HEK293 (cell line): ENCODE data around the gene HDAC10.

Experiments
- GFI1B ChIP-seq: fragments of 450-650 bp; formaldehyde crosslinking; IDR thresholded peaks from 2 replicates; pipeline ENCODE4 v1.5.1; 2016; ENCODE audit warnings: missing biosample characterization, missing genetic modification characterization
- IKZF3 ChIP-seq: fragments of 450-650 bp; IDR thresholded peaks from 2 replicates; pipeline ENCODE4 v1.5.0; 2018; ENCODE audit warnings: missing biosample characterization, mild to moderate bottlenecking, missing genetic modification characterization, moderate library complexity
- KLF10 ChIP-seq: fragments of 450-650 bp; IDR thresholded peaks from 2 replicates; pipeline ENCODE4 v1.5.1; 2018; ENCODE audit warnings: missing biosample characterization, mild to moderate bottlenecking, missing genetic modification characterization
- MZF1 ChIP-seq: fragments of 450-650 bp; formaldehyde crosslinking; IDR thresholded peaks from 2 replicates; pipeline ENCODE4 v1.5.1; 2017; ENCODE audit warnings: missing biosample characterization, missing genetic modification characterization, borderline replicate concordance
- OVOL3 ChIP-seq: fragments of 450-650 bp; formaldehyde crosslinking; IDR thresholded peaks from 2 replicates; pipeline ENCODE4 v1.5.1; 2016; ENCODE audit warnings: missing biosample characterization, missing genetic modification characterization
- PRDM10 ChIP-seq: fragments of 450-650 bp; formaldehyde crosslinking; IDR thresholded peaks from 2 replicates; pipeline ENCODE4 v1.5.1; 2016; ENCODE audit warnings: missing biosample characterization, missing genetic modification characterization
- RBAK ChIP-seq: fragments of 450-650 bp; formaldehyde crosslinking; IDR thresholded peaks from 2 replicates; pipeline ENCODE4 v1.5.1; 2016; ENCODE audit warnings: missing biosample characterization, missing genetic modification characterization
- SP3 ChIP-seq: fragments of 450-650 bp; formaldehyde crosslinking; IDR thresholded peaks from 2 replicates; pipeline ENCODE4 v1.5.1; 2016; ENCODE audit warnings: missing biosample characterization, missing genetic modification characterization
- ZBTB26 ChIP-seq: fragments of 450-650 bp; formaldehyde crosslinking; optimal IDR thresholded peaks from 2 replicates; pipeline ENCODE3; 2016; ENCODE audit warnings: missing biosample characterization, mild to moderate bottlenecking, missing genetic modification characterization
- ZBTB7A ChIP-seq: fragments of 450-650 bp; formaldehyde crosslinking; IDR thresholded peaks from 2 replicates; pipeline ENCODE4 v1.5.1; 2016; ENCODE audit warnings: low read depth, missing biosample characterization, missing genetic modification characterization
- ZBTB8A ChIP-seq: fragments of 450-650 bp; formaldehyde crosslinking; IDR thresholded peaks from 2 replicates; pipeline ENCODE4 v1.5.1; 2016; ENCODE audit warnings: missing biosample characterization, missing genetic modification characterization
- ZEB2 ChIP-seq: fragments of 450-650 bp; formaldehyde crosslinking; IDR thresholded peaks from 2 replicates; pipeline ENCODE4 v1.5.1; 2016; ENCODE audit warnings: missing biosample characterization, missing genetic modification characterization
- ZFHX2 ChIP-seq: fragments of 450-650 bp; formaldehyde crosslinking; conservative IDR thresholded peaks from 2 replicates; pipeline ENCODE4 v1.5.1; 2016; ENCODE audit warnings: missing biosample characterization, missing genetic modification characterization
- ZNF155 ChIP-seq: fragments of 450-650 bp; formaldehyde crosslinking; IDR thresholded peaks from 2 replicates; pipeline ENCODE4 v1.5.1; 2016; ENCODE audit warnings: missing biosample characterization, missing genetic modification characterization
- ZNF202 ChIP-seq: fragments of 450-650 bp; formaldehyde crosslinking; IDR thresholded peaks from 2 replicates; pipeline ENCODE4 v1.5.1; 2016; ENCODE audit warnings: missing biosample characterization, missing genetic modification characterization, borderline replicate concordance
- ZNF324 ChIP-seq: fragments of 450-650 bp; formaldehyde crosslinking; IDR thresholded peaks from 2 replicates; pipeline ENCODE4 v1.5.1; 2016; ENCODE audit warnings: missing biosample characterization, missing genetic modification characterization
- ZNF341 ChIP-seq: fragments of 450-650 bp; formaldehyde crosslinking; IDR thresholded peaks from 2 replicates; pipeline ENCODE4; 2016; ENCODE audit warnings: low read depth, missing biosample characterization, missing genetic modification characterization
- ZNF391 ChIP-seq: fragments of 450-650 bp; formaldehyde crosslinking; IDR thresholded peaks from 2 replicates; pipeline ENCODE4 v1.5.1; 2016; ENCODE audit warnings: low read depth, missing biosample characterization, missing genetic modification characterization, borderline replicate concordance
- ZNF398 ChIP-seq: fragments of 450-650 bp; formaldehyde crosslinking; IDR thresholded peaks from 2 replicates; pipeline ENCODE4 v1.5.1; 2017; ENCODE audit warnings: missing biosample characterization, missing genetic modification characterization
- ZNF416 ChIP-seq: fragments of 450-650 bp; formaldehyde crosslinking; IDR thresholded peaks from 2 replicates; pipeline ENCODE4 v1.5.1; 2016; ENCODE audit warnings: missing biosample characterization, missing genetic modification characterization
- ZNF518A ChIP-seq: fragments of 450-650 bp; formaldehyde crosslinking; conservative IDR thresholded peaks from 2 replicates; pipeline ENCODE4 v1.5.1; 2016; ENCODE audit warnings: low read depth, missing biosample characterization, missing genetic modification characterization
- ZNF529 ChIP-seq: fragments of 450-650 bp; formaldehyde crosslinking; IDR thresholded peaks from 2 replicates; pipeline ENCODE4 v1.5.1; 2017; ENCODE audit warnings: missing genetic modification characterization, missing biosample characterization; ENCODE audit not compliant: insufficient replicate concordance
- ZNF561 ChIP-seq: fragments of 450-650 bp; IDR thresholded peaks from 2 replicates; pipeline ENCODE4 v1.5.1; 2018; ENCODE audit warnings: missing biosample characterization, missing genetic modification characterization, borderline replicate concordance
- ZNF596 ChIP-seq: fragments of 450-650 bp; IDR thresholded peaks from 2 replicates; pipeline ENCODE4 v1.5.0; 2018; ENCODE audit warnings: missing biosample characterization, mild to moderate bottlenecking, missing genetic modification characterization, moderate library complexity
- ZNF692 ChIP-seq: fragments of 450-650 bp; formaldehyde crosslinking; IDR thresholded peaks from 2 replicates; pipeline ENCODE4 v1.5.1; 2016; ENCODE audit warnings: missing biosample characterization, missing genetic modification characterization
- ZNF76 ChIP-seq: fragments of 450-650 bp; formaldehyde crosslinking; IDR thresholded peaks from 2 replicates; pipeline ENCODE4; 2016; ENCODE audit warnings: low read depth, missing biosample characterization, missing genetic modification characterization, borderline replicate concordance
- ZNF791 ChIP-seq: fragments of 450-650 bp; formaldehyde crosslinking; IDR thresholded peaks from 2 replicates; pipeline ENCODE4 v1.5.1; 2016; ENCODE audit warnings: missing biosample characterization, missing genetic modification characterization
- ZSCAN16 ChIP-seq: fragments of 450-650 bp; formaldehyde crosslinking; IDR thresholded peaks from 2 replicates; pipeline ENCODE4 v1.5.1; 2016; ENCODE audit warnings: missing biosample characterization, missing genetic modification characterization

HDAC10 gene

GRCh38 chr22:50271519-50271970 is 20.5 kb upstream of the HDAC10 start (continued):
- peak; percentile 27; the same call in 1 of the 2 replicates for TF ChIP-seq ZNF398 (tag by site-specific recombination)
- no peak for TF ChIP-seq ZNF596
- peak; percentile 51 for TF ChIP-seq ZFHX2 (tag by site-specific recombination)
- no peak for TF ChIP-seq ZNF529 (tag by site-specific recombination)
- peak; percentile 46; the same call in 1 of the 2 replicates for TF ChIP-seq ZNF692
- TF ChIP-seq ZNF391 (tag by site-specific recombination), result no peak
- no peak for TF ChIP-seq ZNF416 (tag by site-specific recombination)
- TF ChIP-seq ZBTB26, result peak; percentile 50
- TF ChIP-seq MZF1, result no peak
- TF ChIP-seq ZSCAN16 (tag by site-specific recombination), result no peak
- TF ChIP-seq ZNF202 (tag by site-specific recombination), result no peak
- peak; percentile 14; the same call in 1 of the 2 replicates for TF ChIP-seq PRDM10 (tag by site-specific recombination)
- peak; percentile 62; the same call in 1 of the 2 replicates for TF ChIP-seq ZNF561 (tag by site-specific recombination)
- TF ChIP-seq RBAK (tag by site-specific recombination), result no peak
- TF ChIP-seq KLF10, result peak; percentile 54; the same call in 1 of the 2 replicates
- no peak for TF ChIP-seq GFI1B (tag by site-specific recombination)
- TF ChIP-seq IKZF3 (tag by site-specific recombination), result peak; percentile 50; the same call in 1 of the 2 replicates
- TF ChIP-seq ZNF341 (tag by site-specific recombination), result peak; percentile 61
- no peak for TF ChIP-seq ZNF76
- TF ChIP-seq SP3 (tag by site-specific recombination), result peak; percentile 54
- peak; percentile 87 for TF ChIP-seq ZBTB8A (tag by site-specific recombination)
- TF ChIP-seq ZBTB7A, result no peak
- 0 out of 2 replicates have a peak, but pooled peaks have one; percentile 18 for TF ChIP-seq ZEB2 (tag by site-specific recombination)
- TF ChIP-seq ZNF791 (tag by site-specific recombination), result no peak
- no peak for TF ChIP-seq ZNF324 (tag by site-specific recombination)
- TF ChIP-seq ZNF155 (tag by site-specific recombination), result no peak
- no peak for TF ChIP-seq OVOL3 (tag by site-specific recombination)
- TF ChIP-seq ZNF518A, result no peak
